GM12878 (cell line): ENCODE results near the gene TASOR2. TPM values are rescaled to one million over a fixed set of nuclear protein-coding genes. Genes with fewer than 3 reads are reported as not detected.

ENCODE experiments used
- ATAC-seq: fragments of 200-7000 bp; cut with Tn5 transposase; 3 replicates; pipeline ENCODE4 v1.9.1; 2020; ENCODE audit warnings: mild to moderate bottlenecking, moderate library complexity
- BruUV-seq: library from RNA; stranded (reverse); fragments of 400-500 nt; replicated peaks from 2 replicates; lab custom pipeline; 2021; lab: Mats Ljungman, UMichigan
- CTCF ChIA-PET: fragments of 300-600 bp; sonication (Branson Sonifier 250); formaldehyde crosslinking; extraction: SDS; loops from one replicate; lab custom pipeline; 2021; ENCODE audit warnings: inconsistent platforms; lab: Yijun Ruan, JAX
- POLR2A ChIA-PET: fragments of 350-600 bp; formaldehyde crosslinking; extraction: SDS; loops from one replicate; lab custom pipeline; 2021; ENCODE audit warnings: inconsistent platforms; lab: Charles Lee
- RAD21 ChIA-PET: fragments of 300-600 bp; sonication (Branson Sonifier 250); formaldehyde crosslinking; loops from one replicate; lab custom pipeline; 2023; ENCODE audit warnings: antibody characterized with exemption; ENCODE audit not compliant: unreplicated experiment; lab: Charles Lee
- SMC1A ChIA-PET: fragments of 300-600 bp; sonication (Branson Sonifier 250); formaldehyde crosslinking; loops from one replicate; lab custom pipeline; 2023; ENCODE audit not compliant: unreplicated experiment, uncharacterized antibody; lab: Charles Lee
- DNase-seq: peaks from one replicate; pipeline ENCODE4 v3.0.0-alpha.2; 2011; ENCODE audit warnings: low read depth, low spot score
- FAIRE-seq: peaks from 3 replicates; lab custom pipeline; 2011; peaks lifted over from hg19 to GRCh38; lab: Jason Lieb, UNC
- H2AFZ ChIP-seq: 2 replicates; pipeline ENCODE4 v1.6.0; 2011; ENCODE audit warnings: low read depth, low read length, control low read depth; ENCODE audit not compliant: control insufficient read depth
- H3K27ac ChIP-seq: 2 replicates; pipeline ENCODE4 v1.5.1; 2011; ENCODE audit warnings: control low read depth; ENCODE audit not compliant: control insufficient read depth, insufficient read depth
- H3K27me3 ChIP-seq, 2 experiments: replicated peaks in 1 of 2; 2 replicates each; pipeline versions ENCODE4 v1.6.0 to v1.6.1; 2011; ENCODE audit warnings: low read length in 1 of 2; ENCODE audit not compliant: control insufficient read depth in 2 of 2, insufficient read depth in 2 of 2
- H3K36me3 ChIP-seq, 2 experiments: 2 replicates each; pipeline ENCODE4 v1.5.1; 2011; ENCODE audit warnings: low read length in 1 of 2; ENCODE audit not compliant: control insufficient read depth in 2 of 2, insufficient read depth in 2 of 2
- H3K4me1 ChIP-seq: 2 replicates; pipeline ENCODE4 v1.6.1; 2011; ENCODE audit warnings: mild to moderate bottlenecking, low read length, moderate library complexity, mixed read lengths; ENCODE audit not compliant: control insufficient read depth, insufficient read depth
- H3K4me2 ChIP-seq: 2 replicates; pipeline ENCODE4 v1.6.0; 2011; ENCODE audit warnings: control low read depth; ENCODE audit not compliant: control insufficient read depth, insufficient read depth
- H3K4me3 ChIP-seq: fragments of 200-600 bp; sonication (generic); 2 replicates; pipeline ENCODE4 v1.5.1; 2016
- H3K79me2 ChIP-seq: 2 replicates; pipeline ENCODE4 v1.6.0; 2011; ENCODE audit warnings: low read length; ENCODE audit not compliant: control insufficient read depth, insufficient read depth
- H3K9ac ChIP-seq: 2 replicates; pipeline ENCODE4 v1.8.0; 2011; ENCODE audit warnings: low read length, control low read depth, mixed read lengths; ENCODE audit not compliant: control insufficient read depth, insufficient read depth
- H3K9me3 ChIP-seq: replicated peaks from 3 replicates; pipeline ENCODE4 v1.5.1; 2011; ENCODE audit warnings: mild to moderate bottlenecking, low read length; ENCODE audit not compliant: control insufficient read depth, insufficient read depth
- H4K20me1 ChIP-seq: 2 replicates; pipeline ENCODE4 v1.6.0; 2011; ENCODE audit not compliant: control insufficient read depth, insufficient read depth
- ASH2L ChIP-seq: fragments of 300-600, 200-600 bp; sonication (generic); IDR thresholded peaks from 2 replicates; pipeline ENCODE4 v1.6.1; 2017; ENCODE audit warnings: low read depth, mild to moderate bottlenecking, borderline replicate concordance
- ATF2 ChIP-seq: IDR thresholded peaks from 2 replicates; pipeline ENCODE4 v1.6.1; 2012; ENCODE audit warnings: low read length, inconsistent platforms
- DPF2 ChIP-seq: fragments of 450-650 bp; IDR thresholded peaks from 2 replicates; pipeline ENCODE4 v1.6.1; 2017; ENCODE audit warnings: mild to moderate bottlenecking
- MXI1 ChIP-seq: fragments of 150-350 bp; IDR thresholded peaks from 2 replicates; pipeline ENCODE4 v1.6.1; 2011; ENCODE audit warnings: low read depth, mild to moderate bottlenecking, inconsistent platforms, low read length, improper control_type of control experiment
- NR2F1 ChIP-seq: fragments of 450-650 bp; conservative IDR thresholded peaks from 2 replicates; pipeline ENCODE4 v1.6.1; 2017; ENCODE audit warnings: mild to moderate bottlenecking
- POLR2A ChIP-seq: IDR thresholded peaks from 2 replicates; pipeline ENCODE4 v1.6.1; 2011; ENCODE audit warnings: low read depth, mild to moderate bottlenecking, low read length
- POLR2AphosphoS5 ChIP-seq: IDR thresholded peaks from 2 replicates; pipeline ENCODE4 v1.6.1; 2011; ENCODE audit warnings: mild to moderate bottlenecking, low read length, inconsistent platforms
- RFX5 ChIP-seq: IDR thresholded peaks from 2 replicates; pipeline ENCODE4 v1.6.1; 2011; ENCODE audit warnings: low read depth, low read length, improper control_type of control experiment
- RUNX3 ChIP-seq: IDR thresholded peaks from 2 replicates; pipeline ENCODE4 v1.6.1; 2012; ENCODE audit warnings: low read length, inconsistent platforms
- TARDBP ChIP-seq: IDR thresholded peaks from 2 replicates; pipeline ENCODE4 v1.6.1; 2016; ENCODE audit warnings: borderline replicate concordance
- ZNF24 ChIP-seq: fragments of 450-650 bp; IDR thresholded peaks from 2 replicates; pipeline ENCODE4 v1.6.1; 2017; ENCODE audit warnings: antibody characterized with exemption, mild to moderate bottlenecking
- WGBS: methylation state at CpG from one replicate; pipeline ENCODE4 v1.1.6; 2016; ENCODE audit warnings: low lambda C conversion rate; ENCODE audit not compliant: insufficient replicate concordance, insufficient coverage; ENCODE audit errors: missing lambda C conversion rate; 5-methylcytosine and 5-hydroxymethylcytosine counted together
- in situ Hi-C: fragments of 300-500 bp; cut with MboI; formaldehyde crosslinking; loops from 9 replicates; pipeline ENCODE4 v1.14.3; 2018; ENCODE audit warnings: mixed read lengths
- intact Hi-C: fragments of 100-400 bp; cut with micrococcal nuclease; formaldehyde crosslinking; loops from one replicate; pipeline ENCODE4 v1.14.2; 2022; ENCODE audit not compliant: unreplicated experiment
- polyA plus RNA-seq, 11 experiments: library from polyadenylated mRNA; depleted of rRNA in 4 of 11; unstranded in 6 of 11; stranded (reverse) in 5 of 11; fragments of >200 nt; fragmentation: Nextera tagmentation in 4 of 11; fragmentation: Illumina TruSeq in 1 of 11; extraction: Ambion mirVana in 4 of 11; extraction: Trizol in 1 of 11; gene quantifications; 1 replicate in 1 of 11; 2 replicates in 10 of 11; pipeline versions ENCODE4 v1.2.1 to v1.2.3, GENCODE V29; 2011 to 2016; ENCODE audit warnings: inconsistent platforms in 2 of 11, missing spikeins in 2 of 11, low read depth in 1 of 11
- total RNA-seq, 4 experiments: library from RNA; depleted of rRNA in 3 of 4; stranded (reverse); fragments of >200 nt in 3 of 4; fragmentation: Illumina TruSeq in 1 of 4; extraction: Trizol in 1 of 4; gene quantifications; 2 replicates each; pipeline versions ENCODE4 v1.2.1 to v1.2.3, GENCODE V29; 2013 to 2021
- TF ChIP-seq, protein P1 (sequence below): IDR thresholded peaks from 2 replicates; pipeline ENCODE4 v1.6.1; 2011; ENCODE audit warnings: low read depth, mild to moderate bottlenecking, low read length, moderate library complexity, borderline replicate concordance; ENCODE audit errors: extremely low read depth
- TF ChIP-seq, protein P2 (sequence below): fragments of 150-350 bp; IDR thresholded peaks from 2 replicates; pipeline ENCODE4 v1.6.1; 2014; ENCODE audit warnings: mild to moderate bottlenecking, low read depth, low read length
- TF ChIP-seq, protein P3 (sequence below): IDR thresholded peaks from 2 replicates; pipeline ENCODE4 v1.6.1; 2012; ENCODE audit warnings: low read depth, low read length, improper control_type of control experiment

The TASOR2 gene
- total and polyA plus RNA-seq, 10 of the 15 experiments (the other 5 are each of a cell fraction or from before 2014, with no cell fraction given), result 8.2 to 54.7 (median 31.0) TPM

DNA sequence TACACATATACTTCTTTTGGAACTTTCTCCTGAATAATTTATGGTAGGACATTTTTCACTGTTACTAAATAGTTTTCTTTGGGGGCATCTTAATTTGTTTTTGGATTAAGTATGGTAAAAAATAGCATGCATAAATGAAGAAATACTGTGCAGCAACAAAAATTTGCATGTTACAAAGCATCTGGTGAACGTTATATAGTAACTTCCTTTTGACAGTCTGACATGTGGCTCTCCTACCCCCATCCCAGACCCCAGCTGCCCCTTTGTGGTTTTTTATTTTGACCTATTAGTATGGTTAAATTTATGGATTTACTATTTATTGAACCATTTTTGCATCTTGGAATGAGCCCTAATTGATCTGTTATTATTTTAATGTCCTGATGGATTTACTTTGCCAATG lies 9.9 kb downstream of the TASOR2 start:
- Histone ChIP-seq H2AFZ (no peak overlapping the region), H4K20me1 (no peaks in the 10 kb centered on the region), H3K4me1 (peaks cover 26% of the 10 kb centered on the region), H3K79me2 (peaks cover 96% of the 10 kb centered on the region), H3K4me2 (no peak overlapping the region), H3K27me3 (no peaks in the 10 kb centered on the region), H3K36me3 (no peaks in the 10 kb centered on the region), H3K9me3 (peaks cover 1% of the 10 kb centered on the region; the same call in 2 of the 3 replicates), H3K4me3 (no peak overlapping the region), H3K9ac (no peak overlapping the region), H3K27ac (no peak overlapping the region)
- 0% methylated on average over 1 of the region's 1 CpG for WGBS
- FAIRE-seq, result peak; percentile 41
- no peak for DNase-seq
- CTCF ChIA-PET, result interaction anchor here (1.0 to 2.8 kb wide), 4 partner anchors 11 to 116 kb away, joined by 3 to 21 read pairs (median 10); no protein-coding TSS in a partner anchor
- no peak for ATAC-seq
- BruUV-seq, result no TSS peak
- in situ Hi-C loops, result no loop called here
- POLR2A ChIA-PET, result interaction anchor here (0.6 to 2.5 kb wide), 5 partner anchors 17 to 195 kb away, joined by 3 to 9 read pairs (median 7); partner anchors contain the start of genes ANKRD16 and FBH1
- intact Hi-C loops, result no loop called here
- RAD21 ChIA-PET, result interaction anchor here (1.1 to 2.7 kb wide), 5 partner anchors 10 to 150 kb away, joined by 4 to 22 read pairs (median 11); partner anchors contain the start of gene TASOR2
- SMC1A ChIA-PET, result interaction anchor here (15.6 kb wide), 1 partner anchor 12 kb away, joined by 191 read pairs; no protein-coding TSS in a partner anchor
- TF ChIP-seq NR2F1 (no peak), ATF2 (no peak), MXI1 (peak; percentile 34; the same call in 1 of the 2 replicates), RUNX3 (peak; percentile 34; the same call in 1 of the 2 replicates)

GRCh38 chr10:5697342-5697741 lies 12.7 kb downstream of the TASOR2 start:
- Histone ChIP-seq H3K27ac (no peak overlapping the region), H3K9me3 (peaks cover 1% of the 10 kb centered on the region; the same call in 2 of the 3 replicates), H2AFZ (no peak overlapping the region), H4K20me1 (no peaks in the 10 kb centered on the region), H3K79me2 (peaks cover 88% of the 10 kb centered on the region), H3K9ac (no peak overlapping the region), H3K4me1 (peaks cover 17% of the 10 kb centered on the region), H3K4me2 (no peak overlapping the region), H3K4me3 (no peak overlapping the region), H3K27me3 (no peaks in the 10 kb centered on the region), H3K36me3 (no peaks in the 10 kb centered on the region)
- POLR2A ChIA-PET, result interaction anchor here (0.8 kb wide), 1 partner anchor 192 kb away, joined by 4 read pairs; the partner anchor contains the start of genes ANKRD16 and FBH1
- in situ Hi-C loops (no loop called here), intact Hi-C loops (no loop called here)
- no TSS peak for BruUV-seq
- no peak for ATAC-seq
- WGBS, result 87% methylated on average over 2 of the region's 2 CpGs
- no peak for FAIRE-seq
- no peak for DNase-seq
- SMC1A ChIA-PET, result interaction anchor here (1.1 to 15.6 kb wide), 3 partner anchors 9 to 10 kb away, joined by 3 to 191 read pairs (median 7); no protein-coding TSS in a partner anchor
- RAD21 ChIA-PET, result no interaction called here
- CTCF ChIA-PET, result interaction anchor here (1.0 to 2.8 kb wide), 3 partner anchors 9 to 14 kb away, joined by 3 to 10 read pairs (median 3); no protein-coding TSS in a partner anchor
- TF ChIP-seq POLR2A, result no peak
- no peak for TF ChIP-seq ASH2L
- TF ChIP-seq, protein P1, sequence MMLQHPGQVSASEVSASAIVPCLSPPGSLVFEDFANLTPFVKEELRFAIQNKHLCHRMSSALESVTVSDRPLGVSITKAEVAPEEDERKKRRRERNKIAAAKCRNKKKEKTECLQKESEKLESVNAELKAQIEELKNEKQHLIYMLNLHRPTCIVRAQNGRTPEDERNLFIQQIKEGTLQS, result no peak
- TF ChIP-seq RFX5, result no peak
- no peak for TF ChIP-seq ZNF24
- TF ChIP-seq TARDBP, result no peak
- no peak for TF ChIP-seq POLR2AphosphoS5
- TF ChIP-seq DPF2, result no peak
- TF ChIP-seq, protein P2, sequence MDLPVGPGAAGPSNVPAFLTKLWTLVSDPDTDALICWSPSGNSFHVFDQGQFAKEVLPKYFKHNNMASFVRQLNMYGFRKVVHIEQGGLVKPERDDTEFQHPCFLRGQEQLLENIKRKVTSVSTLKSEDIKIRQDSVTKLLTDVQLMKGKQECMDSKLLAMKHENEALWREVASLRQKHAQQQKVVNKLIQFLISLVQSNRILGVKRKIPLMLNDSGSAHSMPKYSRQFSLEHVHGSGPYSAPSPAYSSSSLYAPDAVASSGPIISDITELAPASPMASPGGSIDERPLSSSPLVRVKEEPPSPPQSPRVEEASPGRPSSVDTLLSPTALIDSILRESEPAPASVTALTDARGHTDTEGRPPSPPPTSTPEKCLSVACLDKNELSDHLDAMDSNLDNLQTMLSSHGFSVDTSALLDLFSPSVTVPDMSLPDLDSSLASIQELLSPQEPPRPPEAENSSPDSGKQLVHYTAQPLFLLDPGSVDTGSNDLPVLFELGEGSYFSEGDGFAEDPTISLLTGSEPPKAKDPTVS, result no peak
- TF ChIP-seq, protein P3, sequence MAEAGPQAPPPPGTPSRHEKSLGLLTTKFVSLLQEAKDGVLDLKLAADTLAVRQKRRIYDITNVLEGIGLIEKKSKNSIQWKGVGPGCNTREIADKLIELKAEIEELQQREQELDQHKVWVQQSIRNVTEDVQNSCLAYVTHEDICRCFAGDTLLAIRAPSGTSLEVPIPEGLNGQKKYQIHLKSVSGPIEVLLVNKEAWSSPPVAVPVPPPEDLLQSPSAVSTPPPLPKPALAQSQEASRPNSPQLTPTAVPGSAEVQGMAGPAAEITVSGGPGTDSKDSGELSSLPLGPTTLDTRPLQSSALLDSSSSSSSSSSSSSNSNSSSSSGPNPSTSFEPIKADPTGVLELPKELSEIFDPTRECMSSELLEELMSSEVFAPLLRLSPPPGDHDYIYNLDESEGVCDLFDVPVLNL, result no peak
